Muscle of leg (tissue), 11 donors: ENCODE results near the gene PPP1R9A. TPM values are rescaled to one million over a fixed set of nuclear protein-coding genes. Genes with fewer than 3 reads are reported as not detected.

Experiments used
- DNase-seq: peaks from one replicate; pipeline ENCODE4 v3.0.0; 2013
- H3K27ac ChIP-seq: one replicate; pipeline ENCODE4 v1.5.1; 2013; ENCODE audit warnings: mild to moderate bottlenecking, low read length, control low read depth
- H3K27me3 ChIP-seq: one replicate; pipeline ENCODE4 v1.6.1; 2013; ENCODE audit warnings: low read length; ENCODE audit not compliant: control insufficient read depth, insufficient read depth
- H3K36me3 ChIP-seq: one replicate; pipeline ENCODE4 v1.6.1; 2013; ENCODE audit warnings: low read length; ENCODE audit not compliant: control insufficient read depth, insufficient read depth
- H3K4me1 ChIP-seq: one replicate; pipeline ENCODE4 v1.6.1; 2013; ENCODE audit warnings: low read length; ENCODE audit not compliant: control insufficient read depth, insufficient read depth
- H3K4me3 ChIP-seq: one replicate; pipeline ENCODE4 v1.5.1; 2013; ENCODE audit warnings: low read length, control low read depth
- H3K9me3 ChIP-seq: replicated peaks from 2 replicates; pipeline ENCODE4 v1.6.1; 2013; ENCODE audit warnings: low read depth, low read length; ENCODE audit not compliant: control insufficient read depth
- WGBS: methylation state at CpG from one replicate; pipeline ENCODE4 v1.1.5; 2013; ENCODE audit warnings: missing lambda C conversion rate; ENCODE audit not compliant: insufficient coverage; 5-methylcytosine and 5-hydroxymethylcytosine counted together
- polyA plus RNA-seq, 8 donors: library from polyadenylated mRNA; unstranded; fragments of 120-200 nt; gene quantifications; one replicate each; pipeline versions ENCODE4 v1.2.1 to v1.2.3, GENCODE V29; 2013; ENCODE audit warnings: inconsistent platforms in 1 of 8, low replicate concordance in 1 of 8; ENCODE audit not compliant: insufficient read length in 8 of 8, insufficient read depth in 1 of 8
- total RNA-seq: library from RNA; stranded (reverse); fragments of 120-200 nt; gene quantifications from one replicate; pipeline ENCODE4 v1.2.4, GENCODE V29; 2013

Gene PPP1R9A
- total and polyA plus RNA-seq, 9 donors: 14.8 to 45.0 (median 19.8) TPM

DNA sequence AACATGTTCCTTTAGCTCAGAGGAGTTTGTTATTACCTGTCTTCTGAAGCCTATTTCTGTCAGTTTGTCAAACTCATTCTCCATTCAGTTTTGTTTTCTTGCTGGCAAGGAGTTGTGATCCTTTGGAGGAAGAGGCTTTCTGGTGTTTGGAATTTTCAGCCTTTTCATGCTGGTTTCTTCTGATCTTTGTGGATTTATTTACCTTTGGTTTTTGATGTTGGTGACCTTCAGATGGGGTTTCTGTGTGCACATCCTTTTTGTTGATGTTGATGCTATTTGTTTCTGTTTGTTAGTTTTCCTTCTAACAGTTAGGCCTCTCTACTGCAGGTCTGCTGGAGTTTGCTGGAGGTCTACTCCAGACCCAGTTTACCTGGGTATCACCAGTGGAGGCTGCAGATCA, 118.6 kb downstream of the PPP1R9A start:
- no peaks in the 10 kb centered on the region for H3K36me3 ChIP-seq
- no peaks in the 10 kb centered on the region for H3K4me1 ChIP-seq
- no peak for DNase-seq
- H3K27ac ChIP-seq: no peak overlapping the region
- H3K4me3 ChIP-seq: no peak overlapping the region
- H3K9me3 ChIP-seq: peaks cover 11% of the 10 kb centered on the region
- no peaks in the 10 kb centered on the region for H3K27me3 ChIP-seq

GRCh38 chr7:95026421-95027072, 119.2 kb downstream of the PPP1R9A start:
- Histone ChIP-seq H3K27me3 (no peaks in the 10 kb centered on the region), H3K9me3 (peaks cover 11% of the 10 kb centered on the region), H3K4me1 (no peaks in the 10 kb centered on the region), H3K36me3 (no peaks in the 10 kb centered on the region), H3K4me3 (no peak overlapping the region), H3K27ac (no peak overlapping the region)
- WGBS: 82% methylated on average over 3 of the region's 6 CpGs
- no peak for DNase-seq

GRCh38 chr7:95027234-95027872, 120.0 kb downstream of the PPP1R9A start:
- DNase-seq: no peak
- no peaks in the 10 kb centered on the region for H3K4me1 ChIP-seq
- WGBS: 82% methylated on average over 5 of the region's 11 CpGs
- H3K27ac ChIP-seq: no peak overlapping the region
- H3K36me3 ChIP-seq: no peaks in the 10 kb centered on the region
- peaks cover 11% of the 10 kb centered on the region for H3K9me3 ChIP-seq
- H3K4me3 ChIP-seq: no peak overlapping the region
- H3K27me3 ChIP-seq: no peaks in the 10 kb centered on the region

- no peaks in the 10 kb centered on the region for H3K27me3 ChIP-seq
- DNase-seq: peak; percentile 31
- peak overlapping the region; percentile 4 for H3K27ac ChIP-seq
- WGBS: no CpG with 5 or more reads among the region's 1 CpG
- no peaks in the 10 kb centered on the region for H3K4me1 ChIP-seq
- H3K36me3 ChIP-seq: no peaks in the 10 kb centered on the region
- peaks cover 9% of the 10 kb centered on the region for H3K9me3 ChIP-seq
- no peak overlapping the region for H3K4me3 ChIP-seq
Observed at GRCh38 chr7:95028683-95029082, 121.3 kb downstream of the PPP1R9A start.

DNA sequence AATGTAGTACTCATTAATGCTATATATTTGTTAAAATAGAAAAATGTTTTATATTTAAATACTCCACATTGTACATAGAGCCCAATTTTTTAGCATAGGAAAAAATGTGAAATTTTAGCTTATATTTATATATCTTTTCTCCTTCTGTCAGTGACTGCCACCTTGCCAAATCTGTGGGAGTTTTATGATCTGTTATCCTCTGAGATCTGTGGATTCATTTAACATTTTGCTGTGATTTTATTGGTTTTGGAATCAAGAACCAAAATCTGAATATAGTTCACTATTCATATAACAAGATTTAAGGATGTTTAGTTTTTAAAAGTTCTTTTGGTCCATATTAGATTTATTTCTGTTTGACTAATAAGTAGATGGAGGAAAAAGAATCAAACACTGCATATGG, 127.9 kb downstream of the PPP1R9A start:
- H3K27ac ChIP-seq: peak overlapping the region; percentile 40
- H3K4me3 ChIP-seq: no peak overlapping the region
- no peaks in the 10 kb centered on the region for H3K4me1 ChIP-seq
- no peaks in the 10 kb centered on the region for H3K9me3 ChIP-seq
- no peaks in the 10 kb centered on the region for H3K36me3 ChIP-seq
- H3K27me3 ChIP-seq: no peaks in the 10 kb centered on the region
- DNase-seq: peak; percentile 86

DNA sequence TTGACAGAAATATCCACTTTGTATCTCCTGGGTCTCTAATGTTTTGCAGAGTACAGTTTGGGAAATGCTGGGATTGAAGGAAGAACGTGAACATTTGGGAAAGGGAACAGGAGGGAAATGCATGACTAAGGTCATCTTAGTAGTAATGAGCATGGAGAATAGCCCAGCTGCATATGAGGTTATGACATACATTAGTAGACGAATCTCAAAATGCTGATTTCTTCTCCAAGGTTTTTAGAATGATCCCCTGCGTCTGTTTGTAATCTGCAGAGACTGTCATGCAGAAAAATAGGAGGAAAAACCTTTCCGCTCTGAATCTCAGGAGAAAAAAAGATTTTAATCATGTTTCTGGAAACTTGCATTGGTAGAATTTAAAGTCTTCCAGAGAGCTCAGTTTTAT, 133.6 kb downstream of the PPP1R9A start:
- Histone ChIP-seq H3K36me3 (no peaks in the 10 kb centered on the region), H3K27me3 (no peaks in the 10 kb centered on the region), H3K9me3 (no peaks in the 10 kb centered on the region), H3K27ac (peak overlapping the region; percentile 74), H3K4me1 (peaks cover 7% of the 10 kb centered on the region), H3K4me3 (no peak overlapping the region)
- DNase-seq: peak; percentile 95
- WGBS: 8% methylated on average over 2 of the region's 4 CpGs

GRCh38 chr7:95045236-95045923, 138.0 kb downstream of the PPP1R9A start:
- Histone ChIP-seq H3K36me3 (no peaks in the 10 kb centered on the region), H3K27me3 (no peaks in the 10 kb centered on the region), H3K9me3 (no peaks in the 10 kb centered on the region), H3K27ac (no peak overlapping the region), H3K4me1 (peaks cover 19% of the 10 kb centered on the region), H3K4me3 (no peak overlapping the region)
- 100% methylated on average over 2 of the region's 8 CpGs for WGBS
- no peak for DNase-seq

- Histone ChIP-seq H3K4me3 (no peak overlapping the region), H3K27ac (peak overlapping the region; percentile 70), H3K27me3 (no peaks in the 10 kb centered on the region), H3K4me1 (peaks cover 19% of the 10 kb centered on the region), H3K36me3 (no peaks in the 10 kb centered on the region), H3K9me3 (no peaks in the 10 kb centered on the region)
- WGBS: 80% methylated on average over 1 of the region's 7 CpGs
- peak; percentile 82 for DNase-seq
Observed at GRCh38 chr7:95046494-95047240, 139.3 kb downstream of the PPP1R9A start.

- Histone ChIP-seq H3K4me1 (peaks cover 16% of the 10 kb centered on the region), H3K36me3 (no peaks in the 10 kb centered on the region), H3K27me3 (no peaks in the 10 kb centered on the region), H3K27ac (peak overlapping the region; percentile 70), H3K9me3 (no peaks in the 10 kb centered on the region), H3K4me3 (no peak overlapping the region)
- DNase-seq: no peak
Observed at GRCh38 chr7:95047291-95047690, 139.9 kb downstream of the PPP1R9A start.

- peak; percentile 42 for DNase-seq
- H3K9me3 ChIP-seq: no peaks in the 10 kb centered on the region
- H3K4me1 ChIP-seq: peaks cover 6% of the 10 kb centered on the region
- no peaks in the 10 kb centered on the region for H3K36me3 ChIP-seq
- H3K4me3 ChIP-seq: no peak overlapping the region
- H3K27me3 ChIP-seq: no peaks in the 10 kb centered on the region
- WGBS: 30% methylated on average over 2 of the region's 2 CpGs
- H3K27ac ChIP-seq: no peak overlapping the region
Observed at GRCh38 chr7:95052566-95053094, 145.2 kb downstream of the PPP1R9A start.
